ENCODE results near the gene SNRNP48.

SNRNP48 gene

DNA sequence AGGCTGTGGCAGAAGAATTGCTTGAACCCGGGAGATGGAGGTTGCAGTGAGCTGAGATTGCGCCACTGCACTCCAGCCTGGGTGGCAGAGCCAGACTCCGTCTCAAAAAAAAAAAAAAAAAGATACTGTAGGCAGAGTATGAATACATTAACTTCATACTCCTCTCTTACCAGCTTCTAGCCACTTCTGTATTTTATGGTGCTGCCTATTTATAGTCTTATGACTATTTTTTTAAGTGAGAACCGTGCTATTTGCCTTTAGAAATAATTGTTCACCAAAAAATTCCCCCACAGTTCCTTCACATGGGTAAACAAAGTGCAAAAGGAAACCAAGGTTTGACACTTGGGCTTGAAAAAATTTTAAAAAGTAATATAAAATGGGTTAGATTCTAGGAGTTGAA, 1.5 kb upstream of the SNRNP48 start:
- no peak for DNase-seq (ENCODE audit: low read depth, low spot score)
- H3K4me3 ChIP-seq (ENCODE audit: low read length): no peak overlapping the region

DNA sequence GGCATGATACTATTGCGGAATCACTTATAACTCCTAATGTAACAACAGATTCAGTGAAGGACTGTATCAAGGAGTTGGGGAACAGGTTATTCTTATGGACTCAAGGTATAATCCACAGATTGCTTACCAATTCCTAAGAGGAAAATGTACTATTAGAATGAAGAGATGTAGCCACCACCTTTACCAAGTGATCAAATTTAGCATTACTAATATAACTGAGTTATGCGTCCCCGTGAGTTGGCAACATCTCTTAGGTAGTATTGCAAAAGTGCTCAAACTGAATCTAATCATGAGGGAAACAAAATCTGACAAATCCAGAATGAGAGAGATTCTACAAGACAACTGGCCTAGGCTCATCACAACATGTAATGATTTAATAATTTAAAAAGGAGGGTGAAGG, 777 bp upstream of the SNRNP48 start:
- H3K4me3 ChIP-seq (ENCODE audit: low read length): no peak overlapping the region
- no peak for DNase-seq (ENCODE audit: low read depth, low spot score)

DNA sequence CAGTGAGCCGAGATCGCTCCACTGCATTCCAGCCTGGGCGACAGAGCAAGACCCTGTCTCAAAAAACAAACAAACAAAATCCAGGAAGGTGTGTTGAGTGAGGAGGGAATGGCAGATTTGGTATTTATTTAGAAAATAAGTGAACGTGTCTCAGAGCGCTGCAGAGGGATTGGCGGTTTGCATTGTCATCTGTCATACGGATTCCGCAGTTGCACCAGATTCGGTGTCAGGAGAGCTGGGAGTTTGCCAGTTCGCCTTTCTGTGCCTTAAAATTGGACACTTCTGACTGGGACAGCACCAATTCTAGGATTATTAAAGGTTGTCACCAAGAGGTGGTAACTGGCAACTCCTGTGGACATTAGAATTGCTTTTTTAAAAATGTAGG, 912 bp downstream of the SNRNP48 start:
- H3K4me3 ChIP-seq (ENCODE audit: low read length): peak overlapping the region; percentile 75
- DNase-seq (ENCODE audit: low read depth, low spot score): no peak

DNA sequence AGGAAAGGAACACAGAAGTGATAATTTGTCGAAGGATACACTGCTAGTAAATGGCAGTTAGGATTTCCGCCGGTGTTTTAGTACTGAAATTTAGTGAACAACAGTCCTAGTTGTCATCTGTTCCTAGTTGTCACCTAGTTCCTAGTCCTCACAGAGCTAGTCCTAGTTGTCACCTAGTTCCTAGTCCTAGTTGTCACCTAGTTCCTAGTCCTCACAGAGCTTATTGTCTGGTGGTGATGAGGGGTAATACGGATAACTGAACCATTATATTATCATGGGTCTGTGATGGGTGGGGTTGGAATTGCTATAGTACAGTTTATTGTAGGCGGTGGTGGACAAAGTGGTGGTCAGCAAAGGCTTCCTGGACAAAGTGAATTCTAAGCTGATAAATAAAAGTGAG, 1.8 kb downstream of the SNRNP48 start:
- H3K4me3 ChIP-seq (ENCODE audit: low read length): no peak overlapping the region

DNA sequence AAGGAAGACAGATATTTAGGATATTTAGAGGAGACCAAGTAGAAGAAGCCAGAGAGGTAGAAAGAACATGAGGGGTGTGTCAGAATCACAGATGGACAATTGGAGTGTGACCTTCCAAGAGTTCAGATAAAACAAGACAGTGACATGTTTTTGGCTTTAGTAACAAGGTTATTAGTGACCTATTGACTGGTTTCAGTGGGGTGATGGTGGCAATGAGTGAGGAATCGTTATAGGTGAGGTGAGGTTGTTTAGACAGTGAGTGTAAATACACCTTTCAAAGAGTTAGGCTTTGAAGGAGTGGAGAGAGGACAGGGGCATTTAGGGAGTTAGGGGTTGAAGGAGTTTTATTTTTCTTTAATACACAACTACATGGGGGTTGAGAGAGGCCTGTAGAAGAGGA, 3.2 kb downstream of the SNRNP48 start:
- no peak for DNase-seq (ENCODE audit: low read depth, low spot score)
- H3K4me3 ChIP-seq (ENCODE audit: low read length): no peak overlapping the region

More for the DNA sequence above, 1.8 kb downstream of the SNRNP48 start:
- DNase-seq (ENCODE audit: low read depth, low spot score): no peak

DNA sequence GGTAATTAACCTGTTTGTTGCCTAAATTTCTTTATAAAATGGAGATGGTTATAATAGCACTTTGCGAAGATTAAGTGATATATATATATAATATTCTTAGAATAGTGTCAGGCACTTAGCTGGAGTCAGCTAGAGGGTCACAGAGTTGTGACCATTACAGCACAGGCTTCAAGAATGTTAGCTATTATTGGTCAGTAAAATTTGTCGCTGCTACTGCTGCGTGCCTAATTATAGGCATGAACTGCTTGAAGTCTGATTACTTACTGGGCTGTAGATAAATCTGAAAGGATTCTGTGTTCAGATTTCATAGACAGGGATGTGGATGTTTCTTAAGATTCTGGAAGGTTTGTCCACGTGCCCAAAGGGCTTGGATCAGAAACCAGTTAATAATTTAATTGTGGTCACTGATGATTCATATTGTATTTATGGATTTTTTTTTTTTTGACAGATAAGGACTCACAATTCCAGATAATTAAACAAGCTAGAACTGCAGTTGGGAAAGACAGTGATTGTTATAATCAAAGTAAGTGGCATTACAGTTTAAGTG, 4.7 kb downstream of the SNRNP48 start:
- H3K4me3 ChIP-seq (ENCODE audit: low read length): no peak overlapping the region
- no peak for DNase-seq (ENCODE audit: low read depth, low spot score)

DNA sequence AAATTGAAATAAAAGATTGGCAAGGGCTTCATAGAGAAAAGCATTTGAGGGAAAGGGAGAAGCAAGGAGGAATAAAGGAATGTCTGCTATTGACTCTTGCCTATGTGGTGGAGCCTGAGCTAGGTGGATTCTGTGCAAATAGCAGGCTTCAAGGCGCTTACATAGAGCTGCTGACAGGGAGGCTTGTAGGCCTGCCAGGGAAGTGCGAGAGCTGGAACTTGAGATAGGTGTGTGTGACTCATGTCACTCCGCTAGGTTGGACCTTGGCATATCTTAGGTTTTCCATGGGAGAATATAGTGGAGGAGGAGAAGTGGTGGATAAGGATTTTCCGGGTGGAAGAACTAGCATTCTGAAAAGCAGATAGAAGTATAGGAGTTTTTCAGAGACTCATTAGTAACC, 14.0 kb downstream of the SNRNP48 start:
- H3K4me3 ChIP-seq (ENCODE audit: low read length): no peak overlapping the region
- DNase-seq (ENCODE audit: low read depth, low spot score): no peak

DNA sequence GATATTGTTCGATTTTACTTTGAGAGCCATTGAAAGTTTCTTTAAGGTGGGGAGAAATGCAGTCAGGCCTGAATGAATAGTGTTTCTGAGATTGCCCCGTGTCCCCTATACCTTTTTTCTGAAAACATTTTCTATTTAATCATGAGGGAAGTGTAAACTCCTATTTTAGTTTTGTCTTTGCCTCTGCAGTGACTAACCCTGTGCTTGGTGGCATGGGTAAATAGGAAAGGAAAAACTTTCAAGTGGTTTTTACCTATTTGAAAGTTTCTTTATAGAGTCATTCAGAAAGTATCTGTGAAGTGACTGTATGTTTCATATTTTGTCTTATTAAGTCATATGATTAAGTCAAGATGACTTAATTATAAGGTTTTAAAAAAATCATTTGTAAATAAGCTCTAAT, 14.5 kb downstream of the SNRNP48 start:
- no peak for DNase-seq (ENCODE audit: low read depth, low spot score)

DNA sequence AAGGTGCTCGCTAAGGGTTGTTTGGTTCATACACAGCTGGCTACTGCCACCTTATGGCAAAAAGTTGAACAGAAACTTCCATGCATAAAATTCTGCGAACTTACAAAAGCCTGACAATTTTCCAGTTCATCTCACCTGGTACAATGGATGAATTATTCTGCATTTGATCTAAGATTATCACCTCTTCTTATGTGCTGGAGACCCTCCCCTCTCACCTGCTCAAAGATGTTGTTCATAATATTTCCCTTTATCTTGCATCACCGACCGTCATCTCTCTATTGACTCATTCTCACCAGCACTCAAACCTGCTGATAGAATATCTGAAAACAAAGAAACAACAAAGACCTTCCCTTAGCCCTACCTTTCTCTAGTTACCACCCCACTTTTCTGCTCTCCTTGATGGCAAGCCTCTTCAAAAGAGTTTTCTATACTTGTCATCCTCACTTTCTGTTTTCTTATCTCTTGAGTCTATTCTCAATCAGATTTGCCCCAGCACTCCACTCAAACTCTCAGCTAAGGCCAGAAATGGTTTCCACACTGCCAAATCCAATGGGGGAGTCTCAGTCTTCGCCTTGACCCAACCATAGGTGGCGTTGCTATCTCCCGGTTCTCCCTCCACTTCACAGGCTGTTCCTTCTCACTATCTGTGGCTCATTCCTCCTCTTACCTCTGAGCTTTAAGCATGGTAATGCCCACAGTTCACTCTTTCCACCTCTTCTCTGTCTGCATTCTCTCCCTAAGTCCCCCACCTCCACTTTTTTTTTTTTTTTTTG, 25.8 kb downstream of the SNRNP48 start:
- peak; percentile 45 for DNase-seq (ENCODE audit: low read depth, low spot score)
- H3K4me3 ChIP-seq (ENCODE audit: low read length): no peak overlapping the region

More for the DNA sequence above, 14.5 kb downstream of the SNRNP48 start:
- H3K4me3 ChIP-seq (ENCODE audit: low read length): no peak overlapping the region

DNA sequence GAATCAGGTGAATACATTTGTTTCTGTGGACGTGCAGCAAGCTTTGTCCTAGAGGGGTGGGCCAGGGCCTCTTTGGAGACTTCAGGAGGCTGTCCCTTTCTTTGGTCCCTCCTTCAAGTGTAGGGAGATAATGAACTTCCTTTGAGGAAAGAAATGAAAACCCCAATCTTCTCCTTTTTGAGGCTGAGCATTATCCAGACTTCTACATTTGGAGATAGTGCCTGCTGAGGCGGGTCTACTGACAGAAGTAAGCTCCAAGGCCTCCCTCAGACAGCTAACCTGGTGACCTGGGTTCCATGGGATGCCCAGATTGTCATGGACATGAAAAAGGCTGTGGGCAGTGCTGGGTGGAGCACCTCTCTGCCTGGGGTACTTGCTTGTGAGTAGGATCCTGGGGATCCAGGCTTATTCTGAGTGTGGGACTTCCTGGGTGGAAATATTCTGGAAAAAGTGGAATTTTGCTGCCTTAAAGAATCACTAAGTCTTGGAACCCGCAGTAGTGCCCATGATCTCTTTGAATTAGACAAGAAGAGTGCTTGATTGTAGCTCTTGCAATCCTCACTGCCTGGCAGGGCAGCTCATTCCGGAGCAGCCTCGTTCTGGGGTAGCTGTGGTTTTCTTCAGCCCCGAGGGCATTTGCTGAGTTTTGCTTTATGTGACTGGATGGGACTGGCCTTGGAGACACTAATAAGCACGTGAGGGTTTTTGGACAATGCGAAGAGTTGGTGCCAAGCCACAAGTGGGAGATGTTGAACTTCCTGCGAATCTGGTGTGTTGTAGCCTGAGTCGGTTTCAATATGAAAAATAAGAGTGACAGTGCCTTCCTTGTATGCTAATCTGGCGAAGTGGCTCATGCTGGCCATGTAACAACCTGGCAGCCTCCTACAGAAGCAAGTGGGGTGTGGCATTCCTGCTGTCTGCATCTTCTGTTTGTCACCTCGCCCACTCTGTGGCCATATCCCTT, 28.1 kb downstream of the SNRNP48 start:
- no peak for DNase-seq (ENCODE audit: low read depth, low spot score)
- no peak overlapping the region for H3K4me3 ChIP-seq (ENCODE audit: low read length)

DNA sequence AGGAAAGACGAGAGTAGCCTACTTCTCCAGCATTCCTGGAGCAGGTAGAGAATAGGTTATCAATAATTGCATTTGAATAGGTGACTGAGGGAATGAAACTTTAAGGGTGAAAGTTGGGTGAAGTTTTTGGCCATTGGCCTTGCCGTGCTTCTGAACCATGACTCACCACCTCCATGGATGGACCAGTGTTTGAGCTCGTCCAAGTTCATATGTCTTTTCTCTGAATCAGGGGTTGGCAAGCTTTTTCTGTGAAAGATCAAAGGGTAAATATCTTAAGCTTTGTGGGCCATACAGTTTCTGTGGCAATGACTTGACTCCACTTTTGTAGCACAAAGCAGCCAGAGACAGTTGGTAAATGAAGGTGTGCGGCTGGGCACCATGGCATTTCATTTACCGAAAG, 31.8 kb downstream of the SNRNP48 start:
- H3K4me3 ChIP-seq (ENCODE audit: low read length): no peak overlapping the region
- DNase-seq (ENCODE audit: low read depth, low spot score): no peak

DNA sequence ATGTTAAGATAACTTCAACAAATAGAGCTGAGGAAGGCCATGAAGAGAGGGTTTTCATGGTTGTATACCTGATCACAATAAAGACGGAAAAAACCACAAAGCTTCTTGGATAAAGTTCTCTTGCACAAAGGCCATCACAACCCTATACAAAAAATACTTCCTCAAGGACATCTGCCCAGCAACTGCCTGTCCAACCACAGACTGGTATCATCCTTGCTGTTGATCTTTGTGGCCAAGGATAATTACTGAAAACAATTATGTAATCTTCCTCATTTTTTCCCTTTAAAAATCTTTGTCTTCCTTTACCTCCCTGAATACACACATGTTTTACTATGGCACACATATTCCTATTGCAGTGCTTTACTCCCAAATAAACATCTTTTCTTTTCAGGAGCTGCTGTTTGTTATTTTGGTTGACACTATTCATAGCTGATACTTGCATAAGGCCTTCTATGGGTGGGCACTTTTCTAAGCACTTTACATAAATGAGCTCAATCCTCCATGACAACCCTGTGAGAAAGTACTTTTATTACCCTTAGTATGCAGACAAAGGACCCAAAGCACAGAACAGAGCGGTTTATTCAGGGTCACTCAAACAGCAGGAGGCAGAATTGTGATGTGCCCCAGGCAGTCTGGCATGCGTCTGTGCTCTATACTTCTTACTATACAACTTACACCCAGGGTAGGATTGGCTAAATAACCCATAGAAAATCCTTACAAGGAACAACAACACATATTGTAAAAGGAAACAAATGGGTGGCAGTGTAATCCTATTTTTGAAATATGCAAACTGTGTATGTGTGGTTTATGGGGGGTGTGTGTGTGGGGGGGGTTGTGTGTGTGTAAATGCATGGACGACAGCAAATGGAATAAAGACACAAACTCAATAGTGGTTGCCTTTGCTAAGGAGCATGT, 35.1 kb downstream of the SNRNP48 start:
- H3K4me3 ChIP-seq (ENCODE audit: low read length): no peak overlapping the region
- DNase-seq (ENCODE audit: low read depth, low spot score): no peak

DNA sequence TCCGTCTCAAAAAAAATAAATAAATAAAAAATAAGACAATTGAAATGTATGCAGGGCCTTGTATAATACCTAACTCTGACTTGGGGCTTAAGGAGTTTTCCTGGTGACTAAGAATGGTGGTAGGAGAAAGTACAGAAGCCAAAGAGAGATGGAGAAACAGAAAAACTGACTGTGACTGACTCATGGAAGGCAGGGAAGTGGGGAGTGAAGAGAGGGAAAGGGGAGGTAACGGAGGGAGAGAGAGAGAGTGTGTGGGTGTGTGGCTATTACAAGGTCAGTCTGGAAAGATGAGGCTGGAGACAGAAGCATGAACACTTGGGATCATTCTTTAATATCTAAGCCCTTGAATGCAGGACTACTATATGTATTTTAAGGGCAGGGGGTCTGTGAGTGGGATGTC, 38.5 kb downstream of the SNRNP48 start:
- H3K4me3 ChIP-seq (ENCODE audit: low read length): no peak overlapping the region
- no peak for DNase-seq (ENCODE audit: low read depth, low spot score)

DNA sequence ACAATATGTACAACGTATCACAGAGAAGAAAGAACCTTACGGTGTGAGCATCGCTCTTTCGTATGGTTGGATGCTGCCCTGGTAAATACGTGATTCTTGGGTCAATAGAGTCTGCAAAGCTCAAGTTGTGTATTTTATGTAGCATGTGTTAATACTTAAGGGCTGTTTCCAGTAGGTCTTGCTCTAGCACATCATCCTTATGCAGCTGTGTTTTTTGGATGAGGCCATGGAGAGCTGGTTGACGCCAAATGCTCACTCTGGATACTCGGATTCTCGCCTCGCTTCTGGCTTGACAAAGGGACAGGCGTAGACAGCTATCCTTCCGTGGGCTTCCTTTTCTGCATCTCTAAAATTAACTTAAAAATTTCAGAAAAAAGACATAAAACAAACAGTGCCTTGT, 38.9 kb downstream of the SNRNP48 start:
- H3K4me3 ChIP-seq (ENCODE audit: low read length): no peak overlapping the region
- DNase-seq (ENCODE audit: low read depth, low spot score): no peak

DNA sequence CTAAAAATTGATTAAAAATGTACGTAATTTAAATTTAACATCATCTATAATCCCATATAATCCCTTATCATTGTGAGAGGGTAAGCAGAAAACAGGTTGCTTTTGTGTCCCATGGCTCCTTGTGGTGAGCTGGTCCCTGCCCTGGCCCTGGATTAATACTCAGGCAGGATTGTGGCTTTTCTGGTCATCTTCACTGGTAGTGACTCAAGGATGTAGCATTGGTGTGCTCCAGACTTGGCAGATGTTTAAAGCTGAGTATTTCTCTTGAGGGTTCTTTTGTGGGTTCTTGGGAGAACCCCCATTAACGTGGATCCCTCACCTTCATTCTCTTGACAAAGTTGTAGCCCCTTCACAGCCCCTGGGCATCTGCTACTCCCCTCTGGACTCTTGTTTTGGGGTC, 39.3 kb downstream of the SNRNP48 start:
- no peak overlapping the region for H3K4me3 ChIP-seq (ENCODE audit: low read length)
- DNase-seq (ENCODE audit: low read depth, low spot score): no peak

DNA sequence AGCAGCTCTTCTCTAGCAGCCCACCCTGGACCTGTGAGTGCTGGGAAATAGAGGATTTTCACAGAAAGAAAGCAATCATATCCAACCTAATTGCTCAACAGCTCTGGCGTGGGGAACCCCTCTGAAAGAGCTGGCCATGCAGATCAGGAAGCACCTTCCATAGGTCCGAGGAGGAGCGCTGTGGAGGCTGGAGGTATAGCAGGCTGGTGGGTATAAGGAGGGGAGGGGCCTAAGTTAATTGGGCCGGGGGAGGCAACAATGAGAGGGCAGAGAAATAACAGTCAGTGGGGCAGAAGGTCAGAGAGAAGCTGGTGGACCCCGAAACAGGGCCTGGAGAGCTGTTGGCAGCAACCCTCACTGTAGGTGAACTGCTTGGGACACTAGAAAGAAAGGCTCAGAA, 40.8 kb downstream of the SNRNP48 start:
- no peak overlapping the region for H3K4me3 ChIP-seq (ENCODE audit: low read length)
- DNase-seq (ENCODE audit: low read depth, low spot score): no peak

DNA sequence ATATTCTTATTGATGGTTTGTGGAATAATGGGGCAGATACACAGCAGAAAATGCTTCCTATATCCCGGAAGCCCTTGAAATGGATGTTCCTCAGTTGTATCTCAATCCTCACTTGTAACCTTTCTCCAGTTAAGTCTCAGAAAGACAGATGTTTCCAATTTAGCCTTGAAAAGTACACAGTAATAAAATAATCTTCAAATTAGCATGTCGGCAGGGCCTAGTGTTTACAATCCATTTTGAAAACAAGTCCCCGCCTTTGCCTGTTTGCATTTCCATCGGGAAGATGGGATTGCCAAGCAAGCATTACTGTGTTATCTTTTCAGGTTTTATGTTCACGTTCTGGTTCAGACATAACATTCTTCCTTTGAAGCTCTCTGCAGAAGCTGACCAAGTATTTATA, 41.5 kb downstream of the SNRNP48 start:
- no peak for DNase-seq (ENCODE audit: low read depth, low spot score)
- H3K4me3 ChIP-seq (ENCODE audit: low read length): no peak overlapping the region

DNA sequence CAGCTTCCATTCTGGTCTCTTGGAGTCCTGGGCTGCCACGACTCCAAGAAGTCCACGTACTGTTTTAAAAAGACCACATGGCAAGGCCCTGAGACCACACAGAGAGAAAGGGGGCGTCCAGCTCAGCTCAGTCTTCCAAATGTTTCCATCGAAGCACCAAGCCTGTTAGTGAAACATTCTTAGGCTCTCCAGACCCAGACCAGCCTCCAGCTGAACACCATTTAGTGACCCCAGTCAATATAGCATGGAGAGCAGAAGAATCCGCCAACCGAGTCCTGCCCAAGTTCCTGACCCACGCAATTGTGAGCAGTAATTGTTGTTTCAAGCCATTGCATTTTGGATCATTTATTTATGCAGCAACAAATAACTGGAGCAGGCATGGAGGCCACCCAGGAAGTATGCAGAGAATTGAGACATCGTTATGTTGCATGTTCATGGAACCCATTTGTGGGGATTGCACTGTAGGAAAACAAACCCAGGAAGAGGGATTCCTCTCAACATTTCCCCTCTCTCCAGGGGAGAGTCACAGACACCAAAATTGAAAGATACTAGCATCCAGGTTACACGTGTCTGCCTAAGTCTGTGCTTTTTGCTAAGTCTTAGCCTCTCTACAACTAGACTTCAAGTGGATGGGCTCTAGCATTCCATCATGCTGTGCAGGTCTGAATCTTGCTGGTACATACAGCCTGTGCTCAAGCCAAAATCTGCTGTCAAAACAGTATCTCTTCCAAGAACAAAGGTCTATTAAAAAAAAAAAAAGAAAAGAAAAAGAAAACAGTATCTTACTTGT, 42.7 kb downstream of the SNRNP48 start:
- no peak for DNase-seq (ENCODE audit: low read depth, low spot score)
- H3K4me3 ChIP-seq (ENCODE audit: low read length): no peak overlapping the region
